HG03097 (cell line): ENCODE data around the gene ARSG.
A peak's percentile ranks its signal among the peaks of the same experiment; 100 is the strongest.

Experiments
- ATAC-seq: cut with Tn5 transposase; IDR thresholded peaks from one replicate; pipeline ENCODE4 v1.9.1; 2021; ENCODE audit not compliant: unreplicated experiment, low FRiP score

Gene ARSG

DNA sequence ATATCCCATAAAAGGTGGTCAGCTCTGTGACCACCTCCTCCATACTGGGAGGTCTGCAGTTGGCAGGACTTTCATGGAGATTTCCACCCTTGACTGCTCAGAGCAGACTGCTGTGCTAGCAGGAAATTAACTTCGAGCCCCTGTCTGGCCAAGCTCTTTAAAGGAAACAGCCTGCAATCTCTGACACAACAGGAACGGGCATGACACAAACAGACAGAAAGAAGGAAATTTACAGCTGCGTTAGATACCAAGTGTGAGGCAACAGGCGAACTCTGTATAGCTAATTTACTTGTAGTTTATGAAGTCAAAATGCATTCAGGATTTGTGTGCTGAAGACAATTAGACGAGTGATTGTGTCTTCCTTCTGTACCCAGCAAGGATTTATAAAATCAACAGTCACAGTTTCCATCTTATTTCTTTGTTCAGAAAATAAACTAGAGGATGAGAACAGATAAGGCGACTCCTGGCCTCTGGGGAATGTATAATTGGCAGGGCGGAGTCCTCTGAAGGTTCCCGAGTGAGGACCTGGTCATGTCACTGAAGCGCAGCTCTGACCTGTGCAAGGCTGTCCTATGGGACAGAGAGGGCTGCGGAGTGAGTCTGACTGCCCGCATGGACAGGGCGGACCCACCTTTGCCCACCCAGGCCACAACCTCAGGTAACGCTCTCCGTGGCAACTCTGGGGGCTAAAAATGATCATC, 149.9 kb downstream of the ARSG start:
- ATAC-seq: no peak

DNA sequence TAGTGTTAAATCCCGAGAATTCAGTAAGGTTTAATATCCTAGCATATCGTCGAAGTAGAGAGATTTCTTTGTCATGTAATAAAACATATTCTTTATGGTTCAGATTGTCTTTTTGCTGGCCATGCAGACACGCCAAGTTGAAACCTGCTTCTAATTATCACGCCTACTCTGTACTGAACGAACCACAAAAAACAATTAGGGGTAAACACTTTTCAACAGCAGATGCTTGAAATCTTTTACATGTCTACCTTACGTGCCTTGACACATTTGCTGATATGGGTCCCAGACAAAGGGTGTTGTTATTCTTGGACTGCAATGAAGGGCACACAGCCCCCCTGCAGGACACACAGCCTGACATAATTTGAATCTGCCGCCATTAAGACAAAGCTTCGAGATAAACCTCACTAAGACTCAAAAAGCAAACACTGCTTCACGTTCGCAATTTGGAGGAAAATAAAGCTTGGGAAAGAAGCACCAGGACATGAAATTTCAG, 152.7 kb downstream of the ARSG start:
- no peak for ATAC-seq

DNA sequence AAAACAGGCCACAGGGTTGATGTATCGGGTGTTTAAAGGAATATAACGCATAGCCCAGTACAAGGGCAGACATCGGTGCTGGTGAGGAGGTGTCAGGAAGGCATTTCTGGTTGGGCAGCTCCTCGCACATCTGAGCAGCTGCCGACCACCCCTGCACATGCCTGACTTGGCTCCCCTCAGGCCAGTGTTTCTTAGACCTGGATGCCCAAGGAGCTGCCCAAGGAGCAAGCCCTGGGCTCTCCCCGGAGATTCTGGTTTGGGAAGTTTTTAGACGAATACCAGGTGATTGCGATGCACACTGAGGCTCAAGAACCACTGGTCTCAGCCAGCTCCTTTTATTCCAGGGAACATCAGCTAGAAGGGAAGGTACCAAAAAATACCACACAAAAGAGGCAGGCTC, 154.4 kb downstream of the ARSG start:
- no peak for ATAC-seq

DNA sequence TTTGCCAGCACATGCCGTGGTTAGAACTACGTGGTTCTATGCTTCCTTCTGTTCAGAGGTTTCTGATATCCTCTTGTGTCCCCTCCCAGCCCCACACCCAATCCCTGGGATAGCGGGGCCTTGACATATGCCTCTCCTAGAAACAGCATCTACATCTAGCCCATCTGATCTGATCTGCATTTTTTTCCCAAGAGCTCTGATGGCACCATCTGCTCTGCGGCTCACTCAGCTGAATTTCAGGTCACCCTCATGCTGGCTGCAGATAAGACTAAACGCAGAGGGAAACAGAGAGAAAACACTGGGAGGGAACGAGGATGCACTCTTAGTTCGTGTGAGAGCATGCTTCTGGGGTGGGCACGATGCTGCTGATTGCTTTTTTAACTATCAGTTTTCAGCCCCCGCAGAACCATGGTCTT, 155.3 kb downstream of the ARSG start:
- ATAC-seq: no peak

DNA sequence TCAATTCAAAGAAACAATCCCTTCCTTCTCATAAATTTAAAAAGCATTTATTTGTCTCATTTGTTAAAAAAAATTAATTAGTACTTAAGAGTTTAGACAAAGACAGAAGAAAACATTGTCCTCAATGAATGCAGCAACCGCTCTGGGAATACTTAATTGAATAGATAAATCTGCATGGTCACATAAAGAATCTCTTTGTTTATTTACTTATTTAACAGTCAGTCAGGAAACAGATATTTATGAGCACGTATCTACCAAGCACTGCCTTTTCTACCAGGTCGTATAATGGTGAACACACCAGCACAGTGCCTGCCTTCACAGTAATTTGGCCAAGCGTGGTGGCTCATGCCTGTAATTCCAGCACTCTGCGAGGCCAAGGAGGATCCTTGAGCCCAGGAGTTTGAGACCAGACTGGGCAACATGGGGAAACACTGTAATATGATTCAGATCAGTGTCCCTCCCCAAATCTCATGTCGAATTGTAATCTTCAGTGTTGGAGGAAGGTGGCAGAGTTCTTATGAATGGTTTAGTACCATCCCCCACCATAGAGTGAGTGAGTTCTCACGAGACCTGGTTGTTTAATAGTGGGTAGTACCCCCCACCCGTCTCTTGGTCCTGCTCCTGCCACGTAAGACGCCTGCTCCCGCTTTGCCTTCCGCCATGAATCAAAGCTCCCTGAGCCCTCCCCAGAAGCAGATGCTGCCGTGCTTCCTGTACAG, 157.9 kb downstream of the ARSG start:
- ATAC-seq: no peak

DNA sequence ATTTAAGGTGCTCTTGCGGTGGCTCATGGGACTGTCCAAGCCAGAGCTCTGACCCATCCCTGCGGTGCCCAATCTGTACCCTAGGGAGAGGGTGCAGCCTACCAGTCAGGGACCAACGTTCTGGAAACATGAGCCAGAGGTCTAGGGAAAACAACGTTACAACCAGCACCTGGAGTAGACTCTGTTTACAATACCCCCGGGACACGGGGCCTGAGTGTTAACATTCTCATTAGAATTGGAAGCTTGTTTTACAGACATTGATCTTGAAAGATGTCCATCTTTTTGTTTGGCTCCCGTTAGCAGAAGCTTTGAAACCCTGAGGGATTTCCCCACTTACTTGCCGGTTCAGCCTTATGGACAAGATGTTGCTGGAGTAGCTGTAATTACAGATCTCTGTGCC, 159.1 kb downstream of the ARSG start:
- no peak for ATAC-seq

DNA sequence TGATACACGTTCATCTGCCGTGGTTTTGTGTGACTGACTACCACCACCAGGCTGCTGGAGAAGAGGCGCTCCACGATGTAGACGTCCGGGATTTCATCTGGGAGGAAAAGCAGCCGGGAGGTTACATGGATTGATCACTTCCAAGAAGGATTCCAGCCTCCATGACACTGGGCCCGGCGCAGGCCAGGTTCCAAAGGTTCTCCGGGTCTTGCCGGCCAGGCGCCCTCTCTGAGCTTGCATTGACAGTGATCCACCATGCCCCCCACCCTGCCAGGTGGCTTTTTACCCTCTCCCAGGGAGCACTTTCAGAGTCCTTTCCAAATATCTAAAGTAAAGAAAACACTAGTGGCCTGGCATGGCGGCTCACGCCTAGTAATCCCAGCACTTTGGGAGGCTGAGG, 159.5 kb downstream of the ARSG start:
- ATAC-seq: no peak

DNA sequence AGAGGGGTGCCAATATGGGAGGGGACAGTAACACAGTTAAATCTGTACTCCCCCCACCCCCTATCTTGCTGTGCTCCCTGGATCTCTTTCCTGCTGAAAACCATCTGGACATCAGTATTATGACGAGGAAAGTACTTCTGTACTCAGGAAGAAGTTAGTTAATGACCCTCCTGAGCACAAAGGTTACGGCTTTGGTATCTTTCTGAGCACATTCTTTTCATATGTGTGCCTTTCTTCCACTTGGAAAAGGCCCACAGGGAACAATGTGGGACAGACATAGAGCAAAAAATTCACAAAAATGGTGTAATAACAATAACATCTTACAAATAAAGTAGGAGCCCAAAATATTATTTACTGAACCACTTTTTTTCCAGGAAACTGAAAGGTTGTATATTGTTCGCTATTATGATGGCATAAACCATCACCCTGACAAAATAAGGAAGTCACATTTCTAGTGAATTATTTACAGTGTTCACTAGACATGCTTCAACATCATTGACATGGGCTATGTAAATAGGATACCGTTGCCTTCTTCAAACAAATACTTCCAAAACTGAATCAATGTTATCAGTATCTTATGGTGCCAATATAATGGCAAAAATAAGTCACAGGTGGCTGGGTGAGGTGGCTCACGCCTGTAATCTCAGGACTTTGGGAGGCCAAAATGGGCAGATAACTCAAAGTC, 160.5 kb downstream of the ARSG start:
- ATAC-seq: no peak

DNA sequence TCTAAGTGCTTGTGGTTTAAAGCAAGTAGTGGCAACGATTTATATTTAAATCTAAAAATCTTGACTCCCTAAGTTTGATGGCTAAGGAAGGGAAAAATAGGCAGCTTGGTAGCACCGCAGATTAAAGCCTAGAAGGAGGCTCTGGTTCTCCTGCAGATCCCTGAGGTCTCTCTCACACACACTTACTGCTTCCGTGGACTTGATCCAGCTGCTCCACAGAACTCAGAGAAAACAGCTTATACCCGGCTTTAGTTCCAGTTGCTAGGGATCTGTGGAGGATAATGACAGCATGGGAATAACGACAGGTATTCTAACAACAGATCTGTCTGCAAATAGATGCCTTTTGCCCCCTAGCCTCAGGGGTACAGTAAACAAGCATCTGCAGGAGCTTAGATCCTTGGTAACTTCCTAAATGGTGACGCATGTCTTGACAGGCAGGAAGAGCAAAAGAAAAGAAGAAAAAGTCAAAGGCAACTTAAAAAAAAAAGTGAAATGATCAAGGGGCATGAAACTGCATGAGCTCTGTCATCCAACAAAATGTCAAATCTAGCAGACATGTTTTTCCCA, 161.5 kb downstream of the ARSG start:
- ATAC-seq: no peak

DNA sequence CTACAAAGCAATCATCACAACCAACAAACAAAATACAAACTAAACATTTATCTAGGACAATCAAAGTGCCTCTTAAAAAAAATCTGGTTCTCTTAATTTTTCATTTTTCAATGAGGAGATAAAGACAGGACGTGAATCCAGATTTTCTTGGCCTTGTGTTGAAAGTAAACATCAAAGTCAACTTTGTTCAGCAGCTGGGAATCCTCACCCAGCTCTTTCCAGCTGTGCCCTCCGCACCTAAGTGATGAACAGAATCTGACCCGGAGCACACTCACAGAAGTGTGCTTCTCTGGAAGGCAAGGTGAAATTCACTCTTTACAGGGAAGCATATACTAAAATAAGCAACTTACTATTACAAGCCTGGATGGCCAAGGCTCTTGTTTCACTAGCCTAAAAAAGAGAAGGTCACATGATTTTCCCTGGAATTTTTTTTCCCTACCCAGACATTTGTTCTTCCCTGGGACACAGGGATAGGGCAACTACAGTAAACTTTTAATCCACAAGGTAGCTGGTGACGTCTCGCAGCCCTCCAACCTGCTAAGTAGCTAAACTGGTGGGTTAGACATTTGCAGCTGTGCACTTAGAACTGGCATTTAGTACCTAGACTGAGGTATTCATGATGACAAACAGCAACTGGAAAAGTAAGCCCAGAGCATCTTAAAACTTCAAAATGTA, 162.8 kb downstream of the ARSG start:
- ATAC-seq: no peak

DNA sequence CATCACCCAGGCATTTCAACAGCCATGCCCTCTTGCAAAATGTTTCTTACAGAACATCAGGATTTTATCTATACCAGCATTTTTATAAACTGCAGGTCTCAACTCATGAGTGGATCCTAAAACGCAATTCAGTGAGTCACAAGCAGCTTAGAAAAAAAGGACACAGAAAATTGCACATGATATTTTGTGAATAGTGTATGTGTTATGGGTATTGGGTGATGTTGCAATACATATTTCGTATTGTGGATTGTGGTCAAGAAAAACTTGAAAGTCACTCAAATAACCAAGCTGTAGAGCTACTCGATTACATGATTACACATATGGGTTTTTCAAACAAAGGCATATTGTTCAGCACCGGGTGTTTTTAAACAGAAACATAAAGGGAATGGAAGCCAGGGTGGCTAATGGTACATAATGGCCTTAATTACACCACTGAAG, 164.6 kb downstream of the ARSG start:
- no peak for ATAC-seq

DNA sequence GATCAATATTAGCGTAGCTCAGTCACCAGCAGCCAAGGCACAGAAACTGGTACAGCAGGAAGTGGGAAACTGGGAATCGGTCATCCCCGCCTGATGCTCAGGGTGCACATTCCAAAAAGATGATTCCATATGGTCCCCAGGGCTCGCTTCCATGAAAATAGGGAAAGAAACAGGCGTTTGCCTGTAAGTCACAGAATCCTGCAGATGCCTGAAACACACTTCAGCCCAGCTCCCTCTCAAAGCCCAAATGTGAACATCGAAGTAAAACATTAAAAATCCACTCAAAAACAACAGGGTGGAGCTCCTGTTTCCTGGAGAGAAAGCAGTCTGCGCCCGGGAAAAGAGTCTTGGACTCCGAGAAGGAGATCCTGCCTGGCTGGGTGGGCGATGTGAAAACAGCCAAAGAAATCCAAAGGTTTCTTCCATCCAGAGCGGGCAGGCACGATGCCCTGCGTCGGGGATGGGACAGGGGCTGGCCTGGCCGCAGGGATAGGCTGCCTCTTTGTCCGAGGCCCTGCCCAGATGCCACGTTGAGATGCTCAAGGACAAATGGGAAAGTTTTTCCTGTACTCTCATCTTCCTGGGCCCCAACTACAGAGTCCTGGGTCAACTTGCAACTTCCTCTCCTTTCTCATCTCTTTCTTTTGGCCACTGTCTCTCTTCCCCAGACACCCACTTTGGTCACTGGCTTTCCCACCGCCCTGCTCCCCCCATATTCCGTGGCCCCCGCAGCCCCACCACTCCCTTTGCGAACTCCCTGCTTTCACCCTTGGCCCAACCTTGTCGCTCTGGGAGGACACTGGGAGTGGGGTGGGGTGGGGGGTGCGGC, 165.3 kb downstream of the ARSG start:
- no peak for ATAC-seq

DNA sequence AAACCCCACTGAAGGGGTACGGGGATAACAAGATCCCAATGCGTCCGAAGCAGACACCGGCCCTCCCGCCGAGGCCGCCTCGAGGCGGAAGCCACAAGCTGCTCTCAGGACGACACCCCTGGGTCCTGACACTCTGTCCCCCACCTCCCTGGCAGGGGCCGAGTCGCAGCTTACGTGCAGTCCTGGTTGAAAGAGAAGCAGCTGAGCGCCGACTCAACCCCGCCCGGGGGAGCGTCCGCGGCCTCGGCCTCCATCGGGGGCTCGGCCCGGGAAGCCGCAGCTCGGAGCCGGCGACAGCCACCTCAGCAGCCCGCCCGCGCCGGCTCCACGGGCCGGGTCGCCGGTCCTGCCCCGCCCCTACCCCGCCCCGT, 165.9 kb downstream of the ARSG start, which contains the start of gene WIPI1:
TSS of gene WIPI1 (minus strand) at position 329 of the 371 bp plus-strand sequence. CDS start at position 254, 75 bp downstream.
- ATAC-seq: peak; percentile 17

DNA sequence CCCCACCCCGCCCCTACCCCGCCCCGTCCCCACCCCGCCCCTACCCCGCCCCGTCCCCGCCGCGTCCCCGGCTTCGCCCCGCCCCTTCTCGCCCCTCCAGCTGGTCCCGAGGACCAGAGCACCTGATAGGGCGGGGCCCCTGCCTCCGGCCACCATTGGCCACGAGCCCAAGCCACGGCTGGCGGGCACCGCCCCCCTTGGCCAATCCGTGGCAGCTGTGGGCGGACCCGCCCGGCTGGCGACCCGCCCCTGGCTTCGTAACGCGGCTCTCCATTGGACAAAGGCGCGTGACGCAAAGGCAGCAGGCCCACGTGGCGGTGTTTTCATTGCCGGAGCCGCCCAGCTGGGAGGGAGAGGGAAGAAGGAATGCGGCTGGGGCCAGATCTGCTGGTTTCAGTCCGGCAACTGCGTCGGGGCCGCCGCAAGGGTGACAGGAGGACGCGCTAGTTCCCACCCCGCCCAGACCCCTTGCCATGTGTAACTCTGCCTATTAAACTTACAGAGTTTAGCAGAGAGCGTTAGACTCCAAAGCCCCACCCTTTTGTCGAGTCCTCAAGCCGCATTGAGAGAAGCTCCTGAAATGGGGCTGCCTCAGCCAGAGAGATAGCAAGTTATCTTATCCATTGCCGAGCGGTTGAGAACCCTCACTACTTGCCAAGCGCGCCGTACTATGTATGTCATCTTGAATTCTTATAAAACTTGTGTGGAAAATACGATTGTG, 166.4 kb downstream of the ARSG start:
- peak; percentile 75 for ATAC-seq

DNA sequence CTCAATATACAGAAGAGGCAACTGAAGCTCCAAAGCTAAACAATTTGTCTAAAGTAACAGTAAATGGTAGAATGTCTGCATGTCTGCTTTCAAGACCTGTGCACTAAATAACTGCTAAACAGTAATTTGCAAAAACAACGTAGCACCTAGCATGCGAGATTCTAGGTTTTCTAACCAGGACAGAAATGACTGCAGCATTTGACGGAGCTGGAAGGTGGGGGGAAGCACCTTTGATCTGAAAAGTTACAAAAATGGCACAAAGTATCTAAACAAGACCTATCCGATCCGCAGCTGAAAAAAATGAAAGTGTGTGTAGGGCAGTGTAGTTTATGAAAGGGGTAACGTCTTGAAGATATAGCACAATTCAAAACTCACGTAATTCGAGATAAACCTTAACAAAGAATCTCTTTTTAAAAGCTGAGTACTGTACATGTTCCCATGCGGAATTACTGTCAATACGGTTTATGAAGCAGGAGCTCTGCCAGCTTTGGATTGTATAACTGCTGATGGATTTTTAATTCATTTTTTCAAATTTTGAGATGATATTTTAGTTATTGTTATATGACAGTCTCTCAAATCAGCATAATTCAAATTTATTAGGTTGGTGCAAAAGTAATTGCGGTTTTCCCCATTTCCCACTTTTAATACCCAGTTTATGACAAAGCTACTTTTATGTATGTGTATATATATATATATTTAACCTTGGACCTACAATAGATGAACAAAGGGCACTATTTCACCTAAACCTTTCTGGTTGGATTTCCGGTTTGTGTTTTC, 167.2 kb downstream of the ARSG start:
- ATAC-seq: no peak

DNA sequence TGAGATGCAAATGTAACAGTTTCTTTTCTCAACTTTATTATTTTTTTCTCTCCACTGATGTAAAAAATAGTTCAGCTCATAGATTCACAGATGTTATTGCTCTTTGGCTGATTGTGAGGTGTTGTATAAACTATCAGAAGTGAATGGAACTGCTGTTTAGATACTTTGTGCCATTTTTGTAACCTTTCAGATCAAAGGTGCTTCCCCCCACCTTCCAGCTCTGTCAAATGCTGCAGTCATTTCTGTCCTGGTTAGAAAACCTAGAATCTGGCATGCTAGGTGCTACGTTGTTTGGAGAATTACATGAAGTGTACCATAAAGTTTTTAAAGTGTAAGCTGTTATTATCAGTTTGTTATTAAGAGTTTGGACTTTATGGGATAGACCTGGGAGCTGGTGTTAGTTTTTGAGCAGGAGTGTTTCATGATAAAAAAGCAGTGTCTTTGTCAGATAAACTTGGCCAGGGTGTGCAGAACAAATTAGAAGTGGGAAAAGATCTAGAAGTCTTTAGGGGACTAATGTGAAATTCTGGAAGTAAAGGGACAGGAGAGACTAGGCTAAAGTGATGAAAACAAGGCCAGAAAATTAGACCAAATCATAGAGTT, 167.8 kb downstream of the ARSG start:
- ATAC-seq: no peak

DNA sequence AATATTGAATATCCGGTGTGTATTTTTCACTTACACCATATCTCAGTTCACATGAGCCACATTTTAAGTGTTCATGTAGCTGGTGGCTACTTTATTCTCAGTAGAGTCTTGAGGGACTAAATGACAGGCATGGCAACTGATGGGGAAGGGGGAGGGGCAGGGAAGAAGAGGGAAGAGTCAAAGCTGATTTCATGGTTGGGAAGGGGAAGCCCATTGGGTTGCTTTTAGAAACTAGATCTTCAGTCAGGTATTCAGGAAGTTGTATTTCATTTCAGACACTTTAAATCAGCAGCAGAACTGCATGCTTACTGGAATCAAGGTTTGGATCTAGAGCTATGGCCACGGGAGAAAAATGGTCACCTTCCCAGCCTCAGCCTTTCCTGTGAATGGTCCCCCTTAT, 168.9 kb downstream of the ARSG start:
- no peak for ATAC-seq

DNA sequence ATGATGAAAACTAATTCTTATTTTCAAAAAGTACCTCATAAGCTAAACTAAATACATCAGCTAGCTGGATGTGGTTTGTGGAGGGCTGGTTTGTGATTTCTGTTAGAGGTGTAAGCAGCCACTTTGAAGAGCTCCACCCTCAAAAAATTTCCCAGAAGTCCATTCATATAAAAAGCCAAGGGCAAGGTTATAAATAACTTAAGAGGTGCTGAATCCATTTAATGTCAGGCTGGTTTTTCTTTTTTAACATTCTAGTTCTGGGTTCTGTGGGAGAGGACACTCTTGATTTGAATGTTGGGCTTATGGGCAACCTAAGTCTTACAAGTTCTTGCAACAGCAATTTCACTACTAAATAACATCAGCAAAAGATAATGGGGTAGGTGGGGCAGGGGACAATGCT, 169.4 kb downstream of the ARSG start:
- ATAC-seq: no peak
